ENCODE data around the gene S100A2. TPM values are rescaled to one million over a fixed set of nuclear protein-coding genes. Genes with fewer than 3 reads are reported as not detected.

The S100A2 gene
- total RNA-seq, 1 donor, result 3.3 TPM

- DNase-seq (ENCODE audit: low read depth), result peak; percentile 58
- H3K4me3 ChIP-seq (ENCODE audit: low read depth, low read length), result peak overlapping the region; percentile 100
- no peak for TF ChIP-seq CTCF (IDR thresholded peaks at IDR 0.05; ENCODE audit: insufficient read depth, low read length)
Measured at GRCh38 chr1:153534226-153534924, 31.3 kb downstream of the S100A2 start.

- TF ChIP-seq CTCF (IDR thresholded peaks at IDR 0.05; ENCODE audit: insufficient read depth, low read length), result no peak
- H3K4me3 ChIP-seq (ENCODE audit: low read depth, low read length), result peak overlapping the region; percentile 100
- peak; percentile 87 for DNase-seq (ENCODE audit: low read depth)
Measured at GRCh38 chr1:153533689-153534201, 31.9 kb downstream of the S100A2 start.

GRCh38 chr1:153532769-153533599 is 32.7 kb downstream of the S100A2 start:
- peak; percentile 93 for TF ChIP-seq CTCF (IDR thresholded peaks at IDR 0.05; ENCODE audit: insufficient read depth, low read length)
- H3K4me3 ChIP-seq (ENCODE audit: low read depth, low read length), result peak overlapping the region; percentile 100
- peak; percentile 88 for DNase-seq (ENCODE audit: low read depth)

- DNase-seq (ENCODE audit: low read depth), result no peak
Measured at GRCh38 chr1:153532181-153532580, 33.5 kb downstream of the S100A2 start.

GRCh38 chr1:153531638-153532037 is 34.0 kb downstream of the S100A2 start:
- no peak for DNase-seq (ENCODE audit: low read depth)
- H3K4me3 ChIP-seq (ENCODE audit: low read depth, low read length), result no peak overlapping the region
- no peak for TF ChIP-seq CTCF (IDR thresholded peaks at IDR 0.05; ENCODE audit: insufficient read depth, low read length)

More at GRCh38 chr1:153532181-153532580, 33.5 kb downstream of the S100A2 start:
- TF ChIP-seq CTCF (IDR thresholded peaks at IDR 0.05; ENCODE audit: insufficient read depth, low read length), result no peak
- no peak overlapping the region for H3K4me3 ChIP-seq (ENCODE audit: low read depth, low read length)

- H3K4me3 ChIP-seq (ENCODE audit: low read depth, low read length), result no peak overlapping the region
- no peak for TF ChIP-seq CTCF (IDR thresholded peaks at IDR 0.05; ENCODE audit: insufficient read depth, low read length)
- DNase-seq (ENCODE audit: low read depth), result no peak
Measured at GRCh38 chr1:153527683-153528040, 38.0 kb downstream of the S100A2 start.

Data from fibroblast of the aortic adventitia (primary cell).